ENCODE measurements around the gene DNAJC1.
A peak's percentile ranks its signal among the peaks of the same experiment; 100 is the strongest.

DNAJC1 gene

GRCh38 chr10:21959998-21960397 is 43.5 kb downstream of the DNAJC1 start:
- DNase-seq, result no peak

DNA sequence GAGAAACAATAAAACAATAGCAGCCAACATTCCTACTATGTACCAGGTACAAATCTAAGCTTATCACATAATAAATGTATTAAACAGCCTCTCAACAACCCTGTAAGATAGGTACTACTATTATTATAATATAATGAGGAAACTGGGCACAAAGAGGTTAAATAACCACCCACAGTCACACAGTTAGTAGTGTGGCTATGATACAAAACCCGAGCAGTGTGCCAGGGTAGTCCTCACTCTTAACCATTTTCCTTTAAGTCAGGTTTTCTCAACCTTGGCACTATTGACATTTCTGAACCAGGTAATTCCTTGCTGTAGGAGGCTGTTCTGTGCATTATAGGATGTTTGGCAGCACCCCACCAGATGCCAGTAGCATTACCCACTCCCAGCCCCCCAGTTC is 48.8 kb downstream of the DNAJC1 start:
- DNase-seq, result no peak

- no peak for DNase-seq
Observed at GRCh38 chr10:21954132-21954531, 49.4 kb downstream of the DNAJC1 start.

- DNase-seq, result peak; percentile 11
Observed at GRCh38 chr10:21953585-21954057, 49.9 kb downstream of the DNAJC1 start.

DNA sequence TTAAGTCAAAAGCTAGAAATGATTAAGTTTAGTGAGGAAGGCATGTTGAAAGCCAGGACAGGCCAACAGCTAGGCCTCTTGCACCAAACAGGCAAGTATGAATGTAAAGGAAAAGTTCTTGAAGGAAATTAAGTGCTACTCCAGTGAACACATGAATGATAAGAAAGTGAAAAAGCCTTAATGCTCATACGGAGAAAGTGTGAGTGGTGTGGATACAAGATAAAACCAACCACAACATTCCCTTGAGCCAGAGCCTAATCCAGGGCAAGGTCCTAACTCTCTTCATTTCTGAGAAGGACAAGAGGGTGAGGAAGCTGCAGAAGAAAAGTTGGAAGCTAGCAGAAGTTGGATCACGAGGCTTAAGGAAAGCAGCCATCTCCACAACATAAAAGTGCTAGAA is 53.0 kb downstream of the DNAJC1 start:
- DNase-seq, result no peak

- DNase-seq, result no peak
Observed at GRCh38 chr10:21946946-21947345, 56.6 kb downstream of the DNAJC1 start.

DNA sequence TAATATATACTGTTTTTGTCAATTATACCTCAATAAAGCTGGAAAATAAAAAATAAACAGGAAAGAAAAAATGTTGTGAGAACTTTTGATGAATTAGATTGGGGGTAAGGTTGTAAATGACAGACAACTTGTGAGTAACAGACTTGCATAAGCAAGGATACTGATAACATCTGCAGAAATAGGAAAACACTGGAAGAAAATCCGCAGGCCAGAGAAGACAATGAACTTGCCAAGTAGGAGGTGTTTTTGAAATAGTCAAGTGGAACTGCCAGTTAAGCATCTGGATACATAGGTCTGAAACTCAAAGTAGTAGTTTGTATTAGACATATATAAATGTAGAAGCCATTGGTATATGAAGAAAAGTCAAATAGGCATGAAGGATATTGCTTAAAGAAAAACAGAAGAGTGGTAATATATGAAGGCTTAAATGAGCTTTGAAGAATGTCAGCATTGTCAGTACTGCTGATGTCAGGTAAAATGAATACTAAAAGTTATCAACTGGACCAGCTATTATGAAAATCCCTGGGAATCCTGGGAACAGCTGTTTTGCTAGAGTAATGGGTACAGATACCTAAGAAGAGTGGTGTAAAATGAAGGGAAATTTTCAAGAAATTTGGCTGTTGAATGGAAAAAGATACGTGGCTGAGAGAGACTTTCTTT is 58.7 kb downstream of the DNAJC1 start:
- no peak for DNase-seq

DNA sequence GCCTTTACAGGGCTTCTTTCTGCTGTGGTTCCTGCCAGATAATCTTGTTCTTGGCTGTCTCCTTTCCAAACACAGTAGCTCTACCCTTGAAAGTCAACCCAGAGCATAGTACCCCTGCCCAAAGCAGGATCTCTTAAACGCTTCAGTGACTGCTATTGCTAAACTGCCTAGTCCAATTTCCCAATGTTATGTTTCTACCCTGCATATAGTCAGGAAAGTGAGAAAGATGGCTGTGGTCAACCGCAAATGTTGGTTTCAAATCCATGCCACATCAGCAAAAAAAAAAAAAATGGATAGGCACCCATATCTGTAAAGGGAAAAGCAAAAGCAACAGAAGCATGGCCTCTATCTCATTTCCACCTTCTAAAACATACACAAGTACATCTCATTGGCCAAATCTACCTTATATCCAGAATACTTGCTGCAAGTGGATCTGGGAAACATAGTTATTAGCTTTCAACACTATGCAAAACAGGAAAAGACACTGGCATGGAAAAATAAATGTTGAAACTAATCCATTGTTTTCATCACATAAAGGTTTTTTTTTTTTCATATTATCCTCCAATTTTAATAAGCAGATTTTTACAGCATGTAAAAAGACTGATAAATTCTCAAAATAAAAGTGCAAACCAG is 59.8 kb downstream of the DNAJC1 start:
- no peak for DNase-seq

DNA sequence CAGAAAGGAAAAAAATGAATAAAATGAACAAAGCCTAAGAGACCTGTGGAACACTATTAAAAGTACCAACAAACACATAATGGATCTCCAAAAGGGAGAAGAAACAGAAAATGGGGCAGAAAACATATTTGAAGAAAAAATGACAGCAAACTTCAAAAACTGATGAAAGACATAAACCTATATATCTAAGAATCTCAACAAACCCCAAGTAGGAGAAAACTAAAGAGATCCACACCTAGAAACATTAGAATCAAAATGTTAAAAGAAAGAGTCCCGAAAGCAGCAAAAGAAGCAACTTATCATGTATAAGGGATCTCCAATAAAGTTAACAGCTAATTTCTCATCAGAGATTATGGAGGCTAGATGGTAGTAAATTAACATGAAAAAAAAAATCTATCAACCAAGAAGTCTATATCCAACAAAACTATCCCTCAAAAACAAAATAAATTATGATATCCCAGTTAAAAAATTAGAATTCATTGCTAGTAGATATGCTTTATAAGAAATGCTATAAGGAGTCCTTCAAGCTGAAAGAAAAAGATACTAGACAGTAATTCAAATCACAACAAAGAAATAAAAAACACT is 68.0 kb downstream of the DNAJC1 start:
- DNase-seq, result no peak

- DNase-seq, result no peak
Observed at GRCh38 chr10:21934307-21934706, 69.2 kb downstream of the DNAJC1 start.

GRCh38 chr10:21929070-21929469 is 74.5 kb downstream of the DNAJC1 start:
- no peak for DNase-seq

- no peak for DNase-seq
Observed at GRCh38 chr10:21927631-21928353, 75.7 kb downstream of the DNAJC1 start.

- DNase-seq, result no peak
Observed at GRCh38 chr10:21926949-21927348, 76.6 kb downstream of the DNAJC1 start.

GRCh38 chr10:21926358-21926925 is 77.1 kb downstream of the DNAJC1 start:
- no peak for DNase-seq

- DNase-seq, result no peak
Observed at GRCh38 chr10:21925851-21926250, 77.7 kb downstream of the DNAJC1 start.

DNA sequence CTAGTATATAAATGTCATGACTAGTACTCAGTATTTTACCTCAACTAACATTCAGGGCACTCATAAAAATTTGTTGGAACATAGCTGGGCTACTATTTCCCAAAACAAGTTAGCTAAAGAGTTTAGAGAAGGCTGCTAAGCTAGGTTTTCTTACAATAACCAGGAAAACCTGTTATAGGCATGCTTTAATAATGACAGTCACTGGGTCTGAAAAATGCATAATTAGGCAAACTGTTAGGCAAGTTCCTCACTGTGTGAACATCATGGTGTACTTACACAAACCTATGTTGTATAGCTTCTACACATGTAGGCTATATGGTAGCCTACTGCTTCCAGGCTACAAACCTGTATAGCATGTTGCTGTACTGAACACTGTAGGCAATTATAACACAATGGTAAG is 79.0 kb downstream of the DNAJC1 start:
- DNase-seq, result no peak

DNA sequence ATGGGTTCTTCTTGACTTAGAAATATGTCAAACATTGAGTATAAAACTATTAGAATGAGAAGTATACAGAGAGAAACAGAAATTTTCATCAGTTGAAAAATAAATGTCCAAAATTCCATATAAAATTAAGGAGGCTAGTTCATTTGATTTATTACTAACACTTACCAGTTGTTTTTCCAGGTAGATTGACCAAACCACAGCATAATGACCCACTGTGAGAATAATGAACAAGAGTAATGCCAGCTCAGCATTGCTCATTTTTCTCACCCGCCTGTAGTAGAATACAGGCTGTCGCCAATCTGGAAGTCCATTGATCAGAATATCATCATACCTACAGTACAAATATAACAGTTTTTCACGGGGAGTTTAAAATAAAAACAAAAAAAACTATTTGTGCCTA is 82.9 kb downstream of the DNAJC1 start:
- no peak for DNase-seq

DNA sequence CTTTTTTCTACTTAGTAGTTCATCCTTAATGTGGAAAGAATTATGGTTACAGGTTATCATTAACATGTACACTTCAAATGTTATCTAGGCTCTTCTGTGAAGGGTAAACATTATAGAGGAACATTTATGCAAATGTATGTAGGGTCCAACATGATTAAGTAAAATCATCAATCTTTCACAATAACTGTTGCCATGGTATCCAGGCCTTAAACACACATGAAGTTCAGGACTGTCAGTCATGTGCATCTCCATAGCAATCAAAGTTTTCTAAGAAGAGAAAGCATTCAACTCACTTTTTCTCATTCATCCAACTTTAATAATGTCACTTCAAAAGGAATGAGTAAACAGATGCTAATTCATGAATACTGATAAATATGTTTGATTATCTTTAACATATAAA is 83.6 kb downstream of the DNAJC1 start:
- DNase-seq, result no peak

- DNase-seq, result no peak
Observed at GRCh38 chr10:21919117-21919516, 84.4 kb downstream of the DNAJC1 start.

- DNase-seq, result no peak
Observed at GRCh38 chr10:21912625-21913024, 90.9 kb downstream of the DNAJC1 start.

- DNase-seq, result no peak
Observed at GRCh38 chr10:21910798-21911197, 92.7 kb downstream of the DNAJC1 start.

DNA sequence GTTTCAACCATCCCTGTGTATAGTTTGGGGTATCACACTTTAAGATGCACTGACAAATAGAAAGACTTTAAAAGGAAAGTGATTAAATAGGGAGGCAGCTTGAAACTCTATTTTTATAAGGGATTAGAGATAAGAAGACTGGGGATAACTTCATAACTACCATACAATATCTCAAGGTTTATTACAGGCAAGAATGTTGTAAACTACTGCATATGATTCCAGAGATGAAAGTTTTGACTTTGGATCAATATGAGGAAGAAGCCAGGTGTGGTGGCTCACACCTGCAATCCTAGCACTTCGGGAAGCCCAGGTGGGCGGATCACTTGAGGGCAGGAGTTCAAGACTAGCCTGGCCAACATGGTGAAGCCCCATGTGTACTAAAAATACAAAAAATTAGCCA is 96.1 kb downstream of the DNAJC1 start:
- no peak for DNase-seq

- DNase-seq, result no peak
Observed at GRCh38 chr10:21904930-21905329, 98.6 kb downstream of the DNAJC1 start.
